WTC11 (cell line): ENCODE data around the gene PTPMT1. TPM values are rescaled to one million over a fixed set of nuclear protein-coding genes. Genes with fewer than 3 reads are reported as not detected.

Source experiments
- ATAC-seq: fragments of 200-7000 bp; cut with Tn5 transposase; 2 replicates; pipeline ENCODE4 v1.10.0; 2021; ENCODE audit warnings: mild to moderate bottlenecking, moderate library complexity
- CTCF ChIA-PET: fragments of 300-600 bp; sonication (Branson Sonifier 250); formaldehyde crosslinking; loops from one replicate; lab custom pipeline; 2021; ENCODE audit warnings: antibody characterized with exemption; lab: Charles Lee
- POLR2A ChIA-PET: fragments of 350-600 bp; sonication (Branson Sonifier 250); formaldehyde crosslinking; loops from one replicate; lab custom pipeline; 2021; ENCODE audit warnings: antibody characterized with exemption; lab: Charles Lee
- DNase-seq: peaks from one replicate; pipeline ENCODE4 v3.0.0; 2021; ENCODE audit warnings: low spot score
- H3K27ac Mint-ChIP-seq: 2 replicates; pipeline ENCODE4 v1.8.0; 2021; ENCODE audit warnings: mixed read lengths
- H3K27me3 Mint-ChIP-seq: 2 replicates; pipeline ENCODE4 v1.8.0; 2021; ENCODE audit warnings: low read depth, mild to moderate bottlenecking, moderate library complexity, mixed read lengths
- H3K36me3 Mint-ChIP-seq: 2 replicates; pipeline ENCODE4 v1.8.0; 2021; ENCODE audit warnings: mixed read lengths
- H3K4me1 Mint-ChIP-seq: 2 replicates; pipeline ENCODE4 v1.8.0; 2022; ENCODE audit warnings: mixed read lengths
- H3K4me3 Mint-ChIP-seq: 2 replicates; pipeline ENCODE4 v1.8.0; 2021; ENCODE audit warnings: mild to moderate bottlenecking, moderate library complexity, mixed read lengths
- H3K9me3 Mint-ChIP-seq: 2 replicates; pipeline ENCODE4 v1.8.0; 2021; ENCODE audit warnings: mixed read lengths
- ATF1 ChIP-seq: sonication (generic); formaldehyde crosslinking; IDR thresholded peaks from 2 replicates; pipeline ENCODE4 v1.8.1; 2023; ENCODE audit warnings: mild to moderate bottlenecking, moderate library complexity, missing genetic modification reagents
- CBFB ChIP-seq: sonication (generic); formaldehyde crosslinking; IDR thresholded peaks from 2 replicates; pipeline ENCODE4 v1.8.1; 2022; ENCODE audit warnings: mild to moderate bottlenecking, low read depth, missing genetic modification reagents
- ETV6 ChIP-seq: sonication (generic); formaldehyde crosslinking; IDR thresholded peaks from 2 replicates; pipeline ENCODE4 v1.8.1; 2022; ENCODE audit warnings: mild to moderate bottlenecking, missing genetic modification reagents
- GRHL2 ChIP-seq: fragments of 250-450 bp; sonication (Bioruptor Pico); IDR thresholded peaks from 2 replicates; pipeline ENCODE4 v1.8.0; 2022; ENCODE audit warnings: mild to moderate bottlenecking, moderate library complexity; ENCODE audit not compliant: insufficient replicate concordance, severe bottlenecking
- GTF2I ChIP-seq: fragments of 250-450 bp; sonication (Bioruptor Pico); conservative IDR thresholded peaks from 2 replicates; pipeline ENCODE4 v1.4.0; 2021; ENCODE audit warnings: mild to moderate bottlenecking
- MYBL2 ChIP-seq: sonication (generic); formaldehyde crosslinking; IDR thresholded peaks from 2 replicates; pipeline ENCODE4 v1.8.1; 2023; ENCODE audit warnings: mild to moderate bottlenecking, moderate library complexity, missing genetic modification reagents
- NFE2L1 ChIP-seq: sonication (generic); formaldehyde crosslinking; IDR thresholded peaks from 2 replicates; pipeline ENCODE4 v1.8.1; 2023; ENCODE audit warnings: missing genetic modification reagents
- PRRX2 ChIP-seq: fragments of 250-450 bp; sonication (Bioruptor Pico); IDR thresholded peaks from 2 replicates; pipeline ENCODE4 v1.8.0; 2021; ENCODE audit warnings: mild to moderate bottlenecking
- SMAD3 ChIP-seq: sonication (generic); formaldehyde crosslinking; IDR thresholded peaks from 2 replicates; pipeline ENCODE4 v1.8.0; 2022; ENCODE audit warnings: missing genetic modification reagents, mild to moderate bottlenecking, borderline replicate concordance
- ZNF121 ChIP-seq: sonication (generic); formaldehyde crosslinking; IDR thresholded peaks from 2 replicates; pipeline ENCODE4 v1.8.0; 2023; ENCODE audit warnings: missing genetic modification reagents
- ZNF138 ChIP-seq: sonication (generic); formaldehyde crosslinking; conservative IDR thresholded peaks from 2 replicates; pipeline ENCODE4 v1.8.1; 2022; ENCODE audit warnings: mild to moderate bottlenecking, moderate library complexity, missing genetic modification reagents
- ZNF671 ChIP-seq: fragments of 250-450 bp; sonication (Bioruptor Pico); IDR thresholded peaks from 2 replicates; pipeline ENCODE4 v1.8.0; 2021; ENCODE audit warnings: mild to moderate bottlenecking
- total RNA-seq: library from RNA; stranded (reverse); gene quantifications from 3 replicates; pipeline ENCODE4 v1.2.3, GENCODE V29; 2021
- TF ChIP-seq, protein P1 (sequence below): sonication (generic); formaldehyde crosslinking; IDR thresholded peaks from 2 replicates; pipeline ENCODE4 v1.8.0; 2022; ENCODE audit warnings: missing genetic modification reagents
- TF ChIP-seq, protein P2 (sequence below): sonication (generic); formaldehyde crosslinking; IDR thresholded peaks from 2 replicates; pipeline ENCODE4 v1.8.0; 2022; ENCODE audit warnings: mild to moderate bottlenecking, missing genetic modification reagents
- TF ChIP-seq, protein P3 (sequence below): sonication (generic); formaldehyde crosslinking; IDR thresholded peaks from 2 replicates; pipeline ENCODE4 v1.8.1; 2022; ENCODE audit warnings: mild to moderate bottlenecking, missing genetic modification reagents, moderate library complexity, borderline replicate concordance
- TF ChIP-seq, protein P4 (sequence below): sonication (generic); formaldehyde crosslinking; IDR thresholded peaks from 2 replicates; pipeline ENCODE4 v1.8.1; 2022; ENCODE audit warnings: mild to moderate bottlenecking, moderate library complexity, missing genetic modification reagents
- TF ChIP-seq, protein P5 (sequence below): sonication (generic); formaldehyde crosslinking; IDR thresholded peaks from 2 replicates; pipeline ENCODE4 v1.8.1; 2023; ENCODE audit warnings: mild to moderate bottlenecking, missing genetic modification reagents, borderline replicate concordance

The PTPMT1 gene
- total RNA-seq, 1 experiment from 2014 or later: 49.5 TPM

DNA sequence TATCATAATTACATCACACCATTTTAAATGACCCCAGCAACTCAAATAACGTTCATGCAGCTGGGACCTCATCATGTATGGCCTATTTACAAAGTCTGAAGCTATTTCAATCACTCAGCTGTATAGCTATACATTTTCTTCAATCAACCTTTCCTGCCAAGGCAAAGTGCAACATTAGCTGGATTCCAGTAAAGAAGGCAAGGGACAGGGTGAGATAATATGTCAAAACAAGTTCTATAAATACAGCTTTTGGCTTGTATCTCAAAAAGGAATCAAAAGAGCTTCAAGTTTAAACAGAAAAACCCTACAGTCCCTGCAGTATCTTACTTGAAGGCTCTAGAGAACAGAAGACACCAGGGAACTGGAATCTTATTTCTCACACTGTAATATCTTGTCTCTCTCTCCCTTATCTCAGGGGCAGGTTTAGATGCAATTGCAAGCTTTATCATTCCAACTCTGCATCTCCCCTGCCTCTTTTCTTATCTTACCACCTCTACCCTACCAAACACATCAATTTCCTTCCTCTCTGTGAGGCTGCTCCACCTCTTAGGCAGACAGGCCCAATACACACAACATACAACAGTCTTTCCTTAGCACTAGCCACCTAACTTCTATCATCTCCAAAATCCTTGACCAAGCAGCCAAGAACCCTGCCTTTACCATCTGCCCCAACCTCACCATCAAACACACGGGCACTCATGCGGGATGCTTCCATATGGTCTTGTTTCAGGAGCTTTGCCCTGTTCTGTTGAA lies 47.0 kb upstream of the PTPMT1 start:
- ChIA-PET POLR2A (interaction anchor here (0.7 kb wide), 1 partner anchor 9 kb away, joined by 3 read pairs; no protein-coding TSS in a partner anchor), CTCF (no interaction called here)
- peak overlapping the region; percentile 82 for H3K27ac Mint-ChIP-seq
- H3K27me3 Mint-ChIP-seq: no peaks in the 10 kb centered on the region
- peaks cover 2% of the 10 kb centered on the region; the same call in 1 of the 2 replicates for H3K36me3 Mint-ChIP-seq
- ATAC-seq (no peak), DNase-seq (no peak)
- no peak overlapping the region for H3K4me3 Mint-ChIP-seq
- H3K4me1 Mint-ChIP-seq: peaks cover 52% of the 10 kb centered on the region
- no peaks in the 10 kb centered on the region for H3K9me3 Mint-ChIP-seq
- TF ChIP-seq ETV6 (no peak), ZNF121 (CRISPR knock-in tag) (no peak)
- TF ChIP-seq, protein P1, sequence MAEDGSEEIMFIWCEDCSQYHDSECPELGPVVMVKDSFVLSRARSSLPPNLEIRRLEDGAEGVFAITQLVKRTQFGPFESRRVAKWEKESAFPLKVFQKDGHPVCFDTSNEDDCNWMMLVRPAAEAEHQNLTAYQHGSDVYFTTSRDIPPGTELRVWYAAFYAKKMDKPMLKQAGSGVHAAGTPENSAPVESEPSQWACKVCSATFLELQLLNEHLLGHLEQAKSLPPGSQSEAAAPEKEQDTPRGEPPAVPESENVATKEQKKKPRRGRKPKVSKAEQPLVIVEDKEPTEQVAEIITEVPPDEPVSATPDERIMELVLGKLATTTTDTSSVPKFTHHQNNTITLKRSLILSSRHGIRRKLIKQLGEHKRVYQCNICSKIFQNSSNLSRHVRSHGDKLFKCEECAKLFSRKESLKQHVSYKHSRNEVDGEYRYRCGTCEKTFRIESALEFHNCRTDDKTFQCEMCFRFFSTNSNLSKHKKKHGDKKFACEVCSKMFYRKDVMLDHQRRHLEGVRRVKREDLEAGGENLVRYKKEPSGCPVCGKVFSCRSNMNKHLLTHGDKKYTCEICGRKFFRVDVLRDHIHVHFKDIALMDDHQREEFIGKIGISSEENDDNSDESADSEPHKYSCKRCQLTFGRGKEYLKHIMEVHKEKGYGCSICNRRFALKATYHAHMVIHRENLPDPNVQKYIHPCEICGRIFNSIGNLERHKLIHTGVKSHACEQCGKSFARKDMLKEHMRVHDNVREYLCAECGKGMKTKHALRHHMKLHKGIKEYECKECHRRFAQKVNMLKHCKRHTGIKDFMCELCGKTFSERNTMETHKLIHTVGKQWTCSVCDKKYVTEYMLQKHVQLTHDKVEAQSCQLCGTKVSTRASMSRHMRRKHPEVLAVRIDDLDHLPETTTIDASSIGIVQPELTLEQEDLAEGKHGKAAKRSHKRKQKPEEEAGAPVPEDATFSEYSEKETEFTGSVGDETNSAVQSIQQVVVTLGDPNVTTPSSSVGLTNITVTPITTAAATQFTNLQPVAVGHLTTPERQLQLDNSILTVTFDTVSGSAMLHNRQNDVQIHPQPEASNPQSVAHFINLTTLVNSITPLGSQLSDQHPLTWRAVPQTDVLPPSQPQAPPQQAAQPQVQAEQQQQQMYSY (CRISPR knock-in tag): no peak
- TF ChIP-seq, protein P2, sequence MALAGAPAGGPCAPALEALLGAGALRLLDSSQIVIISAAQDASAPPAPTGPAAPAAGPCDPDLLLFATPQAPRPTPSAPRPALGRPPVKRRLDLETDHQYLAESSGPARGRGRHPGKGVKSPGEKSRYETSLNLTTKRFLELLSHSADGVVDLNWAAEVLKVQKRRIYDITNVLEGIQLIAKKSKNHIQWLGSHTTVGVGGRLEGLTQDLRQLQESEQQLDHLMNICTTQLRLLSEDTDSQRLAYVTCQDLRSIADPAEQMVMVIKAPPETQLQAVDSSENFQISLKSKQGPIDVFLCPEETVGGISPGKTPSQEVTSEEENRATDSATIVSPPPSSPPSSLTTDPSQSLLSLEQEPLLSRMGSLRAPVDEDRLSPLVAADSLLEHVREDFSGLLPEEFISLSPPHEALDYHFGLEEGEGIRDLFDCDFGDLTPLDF (CRISPR knock-in tag): no peak
- TF ChIP-seq, protein P3, sequence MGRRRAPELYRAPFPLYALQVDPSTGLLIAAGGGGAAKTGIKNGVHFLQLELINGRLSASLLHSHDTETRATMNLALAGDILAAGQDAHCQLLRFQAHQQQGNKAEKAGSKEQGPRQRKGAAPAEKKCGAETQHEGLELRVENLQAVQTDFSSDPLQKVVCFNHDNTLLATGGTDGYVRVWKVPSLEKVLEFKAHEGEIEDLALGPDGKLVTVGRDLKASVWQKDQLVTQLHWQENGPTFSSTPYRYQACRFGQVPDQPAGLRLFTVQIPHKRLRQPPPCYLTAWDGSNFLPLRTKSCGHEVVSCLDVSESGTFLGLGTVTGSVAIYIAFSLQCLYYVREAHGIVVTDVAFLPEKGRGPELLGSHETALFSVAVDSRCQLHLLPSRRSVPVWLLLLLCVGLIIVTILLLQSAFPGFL (CRISPR knock-in tag): no peak
- TF ChIP-seq, all 79 proteins: peak for 0

DNA sequence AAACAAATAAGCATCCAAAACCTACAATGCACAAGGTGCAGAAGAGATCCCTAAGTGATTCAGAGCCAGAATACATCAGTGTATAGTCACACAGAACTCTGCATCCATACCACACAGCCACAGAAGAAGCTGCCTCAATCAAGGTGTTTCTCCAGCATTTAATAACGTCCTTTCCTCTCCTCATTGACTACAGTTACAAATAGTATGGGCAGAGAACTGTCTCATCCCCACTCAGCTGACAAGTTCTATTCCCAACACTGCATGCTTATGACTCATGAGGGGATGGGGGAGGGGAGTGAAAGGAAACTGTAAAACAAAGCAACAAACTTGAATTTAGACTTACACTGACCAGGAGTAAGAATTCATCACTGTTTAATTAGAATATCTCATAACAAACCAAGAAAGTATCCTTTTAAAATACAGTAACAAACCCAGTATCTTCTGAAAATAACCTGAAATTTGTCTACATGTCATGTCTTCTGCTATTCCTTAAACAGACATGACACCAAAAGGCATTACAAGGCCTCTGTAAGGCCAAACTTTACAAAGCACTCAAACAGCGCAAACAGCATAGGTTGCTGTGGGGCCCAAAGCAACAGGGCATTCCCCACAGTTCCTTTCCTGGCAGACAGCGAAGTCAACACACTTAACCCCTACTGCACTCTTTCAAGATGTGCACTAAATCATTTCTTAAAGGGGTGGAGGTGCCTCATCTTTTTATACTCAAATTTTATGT lies 41.7 kb upstream of the PTPMT1 start:
- peaks cover 50% of the 10 kb centered on the region for H3K4me1 Mint-ChIP-seq
- DNase-seq (no peak), ATAC-seq (no peak)
- peaks cover 2% of the 10 kb centered on the region; the same call in 1 of the 2 replicates for H3K36me3 Mint-ChIP-seq
- peak overlapping the region; percentile 78 for H3K27ac Mint-ChIP-seq
- H3K4me3 Mint-ChIP-seq: no peak overlapping the region
- CTCF ChIA-PET: interaction anchor here (2.4 kb wide), 1 partner anchor 112 kb away, joined by 5 read pairs; no protein-coding TSS in a partner anchor
- POLR2A ChIA-PET: interaction anchor here (0.6 kb wide), 1 partner anchor 38 kb away, joined by 3 read pairs; no protein-coding TSS in a partner anchor
- no peaks in the 10 kb centered on the region for H3K9me3 Mint-ChIP-seq
- no peaks in the 10 kb centered on the region for H3K27me3 Mint-ChIP-seq
- TF ChIP-seq, protein P3 (CRISPR knock-in tag): no peak
- TF ChIP-seq GTF2I (CRISPR knock-in tag) (no peak), MYBL2 (CRISPR knock-in tag) (no peak), CBFB (no peak), GRHL2 (CRISPR knock-in tag) (no peak), SMAD3 (CRISPR knock-in tag) (no peak), ZNF138 (CRISPR knock-in tag) (no peak), ZNF671 (CRISPR knock-in tag) (no peak), PRRX2 (CRISPR knock-in tag) (no peak), ATF1 (no peak), NFE2L1 (CRISPR knock-in tag) (no peak)
- TF ChIP-seq, protein P2 (CRISPR knock-in tag): no peak
- TF ChIP-seq, protein P4, sequence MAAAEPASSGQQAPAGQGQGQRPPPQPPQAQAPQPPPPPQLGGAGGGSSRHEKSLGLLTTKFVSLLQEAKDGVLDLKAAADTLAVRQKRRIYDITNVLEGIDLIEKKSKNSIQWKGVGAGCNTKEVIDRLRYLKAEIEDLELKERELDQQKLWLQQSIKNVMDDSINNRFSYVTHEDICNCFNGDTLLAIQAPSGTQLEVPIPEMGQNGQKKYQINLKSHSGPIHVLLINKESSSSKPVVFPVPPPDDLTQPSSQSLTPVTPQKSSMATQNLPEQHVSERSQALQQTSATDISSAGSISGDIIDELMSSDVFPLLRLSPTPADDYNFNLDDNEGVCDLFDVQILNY (CRISPR knock-in tag): no peak
- TF ChIP-seq, protein P5, sequence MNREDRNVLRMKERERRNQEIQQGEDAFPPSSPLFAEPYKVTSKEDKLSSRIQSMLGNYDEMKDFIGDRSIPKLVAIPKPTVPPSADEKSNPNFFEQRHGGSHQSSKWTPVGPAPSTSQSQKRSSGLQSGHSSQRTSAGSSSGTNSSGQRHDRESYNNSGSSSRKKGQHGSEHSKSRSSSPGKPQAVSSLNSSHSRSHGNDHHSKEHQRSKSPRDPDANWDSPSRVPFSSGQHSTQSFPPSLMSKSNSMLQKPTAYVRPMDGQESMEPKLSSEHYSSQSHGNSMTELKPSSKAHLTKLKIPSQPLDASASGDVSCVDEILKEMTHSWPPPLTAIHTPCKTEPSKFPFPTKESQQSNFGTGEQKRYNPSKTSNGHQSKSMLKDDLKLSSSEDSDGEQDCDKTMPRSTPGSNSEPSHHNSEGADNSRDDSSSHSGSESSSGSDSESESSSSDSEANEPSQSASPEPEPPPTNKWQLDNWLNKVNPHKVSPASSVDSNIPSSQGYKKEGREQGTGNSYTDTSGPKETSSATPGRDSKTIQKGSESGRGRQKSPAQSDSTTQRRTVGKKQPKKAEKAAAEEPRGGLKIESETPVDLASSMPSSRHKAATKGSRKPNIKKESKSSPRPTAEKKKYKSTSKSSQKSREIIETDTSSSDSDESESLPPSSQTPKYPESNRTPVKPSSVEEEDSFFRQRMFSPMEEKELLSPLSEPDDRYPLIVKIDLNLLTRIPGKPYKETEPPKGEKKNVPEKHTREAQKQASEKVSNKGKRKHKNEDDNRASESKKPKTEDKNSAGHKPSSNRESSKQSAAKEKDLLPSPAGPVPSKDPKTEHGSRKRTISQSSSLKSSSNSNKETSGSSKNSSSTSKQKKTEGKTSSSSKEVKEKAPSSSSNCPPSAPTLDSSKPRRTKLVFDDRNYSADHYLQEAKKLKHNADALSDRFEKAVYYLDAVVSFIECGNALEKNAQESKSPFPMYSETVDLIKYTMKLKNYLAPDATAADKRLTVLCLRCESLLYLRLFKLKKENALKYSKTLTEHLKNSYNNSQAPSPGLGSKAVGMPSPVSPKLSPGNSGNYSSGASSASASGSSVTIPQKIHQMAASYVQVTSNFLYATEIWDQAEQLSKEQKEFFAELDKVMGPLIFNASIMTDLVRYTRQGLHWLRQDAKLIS: no peak
